Breast epithelium (tissue), 4 donors: ENCODE data around the gene ATXN1. TPM values are rescaled to one million over a fixed set of nuclear protein-coding genes. Genes with fewer than 3 reads are reported as not detected.

Experiments
- DNase-seq, 2 donors: peaks; one replicate each; pipeline ENCODE4 v3.0.0-alpha.2; 2019; ENCODE audit warnings: low spot score in 2 of 2
- H3K27ac ChIP-seq, 2 donors: fragments of 200-600 bp; sonication (generic) in 1 of 2; one replicate each; pipeline ENCODE4 v1.5.1; 2016 to 2019; ENCODE audit warnings: mild to moderate bottlenecking in 1 of 2
- H3K27me3 ChIP-seq, 2 donors: fragments of 200-600 bp; sonication (generic) in 1 of 2; one replicate each; pipeline versions ENCODE4 v1.5.1 to v1.6.0; 2017 to 2019; ENCODE audit warnings: control low read depth in 1 of 2, mild to moderate bottlenecking in 1 of 2
- H3K36me3 ChIP-seq: fragments of 200-600 bp; one replicate; pipeline ENCODE4 v1.5.1; 2019
- H3K4me1 ChIP-seq, 2 donors: fragments of 200-600 bp; sonication (generic); one replicate each; pipeline ENCODE4 v1.5.1; 2016 to 2019; ENCODE audit warnings: control low read depth in 1 of 2
- H3K4me3 ChIP-seq, 3 donors: fragments of 200-600 bp; sonication (generic); 1 replicate in 2 of 3; 2 replicates in 1 of 3; pipeline ENCODE4 v1.5.1; 2016 to 2019; ENCODE audit warnings: mild to moderate bottlenecking in 3 of 3, moderate library complexity in 2 of 3
- H3K9me3 ChIP-seq, 2 donors: fragments of 200-600 bp; sonication (generic) in 1 of 2; one replicate each; pipeline ENCODE4 v1.5.1; 2016 to 2019; ENCODE audit warnings: control low read depth in 1 of 2
- CTCF ChIP-seq, 3 donors: fragments of 450-650 bp; IDR thresholded peaks; one replicate each; pipeline ENCODE4 v1.5.1; 2016 to 2017; ENCODE audit warnings: antibody characterized with exemption in 3 of 3, mild to moderate bottlenecking in 3 of 3, moderate library complexity in 3 of 3
- POLR2A ChIP-seq: fragments of 450-650 bp; IDR thresholded peaks from one replicate; pipeline ENCODE4 v1.6.1; 2016; ENCODE audit warnings: antibody characterized with exemption, mild to moderate bottlenecking, moderate library complexity
- POLR2AphosphoS5 ChIP-seq, 3 donors: sonication (generic); formaldehyde crosslinking; IDR thresholded peaks; one replicate each; pipeline ENCODE4 v1.6.1; 2017; ENCODE audit warnings: antibody characterized with exemption in 3 of 3
- intact Hi-C: fragments of 100-400 bp; cut with DNase I; formaldehyde crosslinking; loops from one replicate; pipeline ENCODE4 v1.15.1; 2023; ENCODE audit warnings: low total_unique reads
- total RNA-seq, 3 donors: library from RNA; depleted of rRNA; stranded (reverse); fragments of >200 nt; gene quantifications; one replicate each; pipeline ENCODE4 v1.1.0, GENCODE V29; 2016

ATXN1 gene
- total RNA-seq, 3 donors from 2014 or later, result 26.7 to 63.2 (median 37.4) TPM

- no peak overlapping the region for H3K4me3 ChIP-seq
- no peaks in the 10 kb centered on the region for H3K4me1 ChIP-seq
- H3K27me3 ChIP-seq, result no peaks in the 10 kb centered on the region
- no peak for DNase-seq
- H3K36me3 ChIP-seq, result no peaks in the 10 kb centered on the region
- intact Hi-C loops, result no loop called here
- no peaks in the 10 kb centered on the region for H3K9me3 ChIP-seq
- TF ChIP-seq CTCF (IDR thresholded peaks at IDR 0.05) (no peak), POLR2A (no peak), POLR2AphosphoS5 (IDR thresholded peaks at IDR 0.05) (no peak)
- H3K27ac ChIP-seq, result no peak overlapping the region
Observed at GRCh38 chr6:16480763-16481560, 280.3 kb downstream of the ATXN1 start.

- TF ChIP-seq CTCF (IDR thresholded peaks at IDR 0.05) (no peak), POLR2A (no peak), POLR2AphosphoS5 (IDR thresholded peaks at IDR 0.05) (no peak)
- DNase-seq, result no peak
- no peak overlapping the region for H3K4me3 ChIP-seq
- H3K27me3 ChIP-seq, result no peaks in the 10 kb centered on the region
- intact Hi-C loops, result no loop called here
- no peaks in the 10 kb centered on the region for H3K9me3 ChIP-seq
- H3K27ac ChIP-seq, result no peak overlapping the region
- H3K36me3 ChIP-seq, result no peaks in the 10 kb centered on the region
- H3K4me1 ChIP-seq, result no peaks in the 10 kb centered on the region
Observed at GRCh38 chr6:16477367-16478149, 283.7 kb downstream of the ATXN1 start.

DNA sequence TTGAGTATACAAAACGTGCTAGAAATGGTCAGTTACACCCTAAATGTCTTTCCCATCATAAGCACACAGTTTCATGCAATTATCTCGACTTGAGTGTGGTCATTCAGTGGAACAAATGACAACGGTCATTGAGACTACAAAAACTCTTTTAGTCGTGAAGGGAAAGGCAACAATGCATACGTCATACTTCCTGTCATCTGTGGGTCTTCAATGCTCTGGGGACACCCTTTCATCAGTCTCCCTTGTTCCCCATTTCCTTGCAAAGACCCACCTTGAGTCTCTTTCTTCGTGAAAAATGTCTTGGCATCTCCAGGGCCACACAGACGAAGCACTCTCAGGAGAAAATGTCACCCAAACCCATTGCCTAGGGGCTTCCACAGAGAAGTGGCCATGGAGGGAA lies 284.4 kb downstream of the ATXN1 start:
- TF ChIP-seq POLR2AphosphoS5 (IDR thresholded peaks at IDR 0.05) (no peak), CTCF (IDR thresholded peaks at IDR 0.05) (no peak), POLR2A (no peak)
- no peak for DNase-seq
- Histone ChIP-seq H3K4me3 (no peak overlapping the region), H3K4me1 (no peaks in the 10 kb centered on the region), H3K27me3 (no peaks in the 10 kb centered on the region), H3K9me3 (no peaks in the 10 kb centered on the region), H3K36me3 (no peaks in the 10 kb centered on the region), H3K27ac (no peak overlapping the region)
- intact Hi-C loops, result no loop called here

GRCh38 chr6:16475494-16475781 lies 285.8 kb downstream of the ATXN1 start:
- no peaks in the 10 kb centered on the region for H3K9me3 ChIP-seq
- no peak for DNase-seq
- H3K27ac ChIP-seq, result no peak overlapping the region
- no peaks in the 10 kb centered on the region for H3K27me3 ChIP-seq
- TF ChIP-seq CTCF (IDR thresholded peaks at IDR 0.05) (no peak), POLR2A (no peak), POLR2AphosphoS5 (IDR thresholded peaks at IDR 0.05) (no peak)
- H3K4me1 ChIP-seq, result no peaks in the 10 kb centered on the region
- no peak overlapping the region for H3K4me3 ChIP-seq
- H3K36me3 ChIP-seq, result no peaks in the 10 kb centered on the region
- intact Hi-C loops, result no loop called here
